ENCODE data around the gene LYSMD3. TPM values are rescaled to one million over a fixed set of nuclear protein-coding genes. Genes with fewer than 3 reads are reported as not detected.

Gene LYSMD3
- total and polyA plus RNA-seq, 9 of the 15 experiments (the other 6 are each of a cell fraction or from before 2014, with no cell fraction given): 9.5 to 42.3 (median 20.7) TPM

GRCh38 chr5:90503596-90503995 is 25.8 kb downstream of the LYSMD3 start:
- BruUV-seq (replicated peaks): no TSS peak
- Histone ChIP-seq H2AFZ (ENCODE audit: low read depth, low read length) (no peak overlapping the region), H3K9me3 (replicated peaks; ENCODE audit: control insufficient read depth, insufficient read depth, low read depth, low read length) (no peaks in the 10 kb centered on the region), H4K20me1 (replicated peaks; ENCODE audit: control insufficient read depth, insufficient read depth, low read length) (no peaks in the 10 kb centered on the region), H3K36me3 (ENCODE audit: control insufficient read depth, insufficient read depth, low read length) (peaks cover 60% of the 10 kb centered on the region), H3K27me3 (ENCODE audit: control insufficient read depth in 2 of 2, insufficient read depth in 2 of 2, low read length in 2 of 2) (no peaks in the 10 kb centered on the region), H3K4me1 (replicated peaks in 1 of 2; ENCODE audit: control insufficient read depth in 2 of 2, insufficient read depth in 2 of 2, low read length in 2 of 2) (no peaks in the 10 kb centered on the region), H3K27ac (ENCODE audit: extremely low read depth, low read depth, low read length) (no peak overlapping the region), H3K79me2 (ENCODE audit: control insufficient read depth, insufficient read depth, low read length) (no peaks in the 10 kb centered on the region), H3K9me1 (ENCODE audit: control insufficient read depth, insufficient read depth, low read length) (no peaks in the 10 kb centered on the region), H3K9ac (ENCODE audit: insufficient read depth in 1 of 2, low read depth in 2 of 2, low read length in 2 of 2) (no peak overlapping the region), H3K4me3 (no peak overlapping the region), H3K4me2 (ENCODE audit: insufficient read depth, low read length) (no peak overlapping the region)
- intact Hi-C loops (cut with micrococcal nuclease) (no loop called here), in situ Hi-C loops (cut with MboI) (no loop called here)
- POLR2A ChIA-PET: interaction anchor here (0.7 kb wide), 1 partner anchor 94 kb away, joined by 4 read pairs; the partner anchor contains the start of gene CETN3
- CTCF ChIA-PET (ENCODE audit: low intra/inter-chr PET ratio): no interaction called here
- FAIRE-seq (no peak), ATAC-seq (no peak), DNase-seq (ENCODE audit: extremely low read depth in 1 of 4, low spot score in 3 of 4) (no peak)
- 77% methylated on average over 1 of the region's 1 CpG for WGBS (ENCODE audit: insufficient coverage, low coverage, missing lambda C conversion rate)
- no peak for TF ChIP-seq YY1 (IDR thresholded peaks at IDR 0.05; ENCODE audit: borderline replicate concordance in 1 of 3, control insufficient read depth in 1 of 3, extremely low read depth in 1 of 3, insufficient read depth in 3 of 3, insufficient read length in 1 of 3, insufficient replicate concordance in 2 of 3, low read depth in 1 of 3, low read length in 2 of 3)
- no peak for TF ChIP-seq ZFX (CRISPR knock-in tag; IDR thresholded peaks at IDR 0.05)
- no peak for TF ChIP-seq HOMEZ (CRISPR knock-in tag; IDR thresholded peaks at IDR 0.05)
- no peak for TF ChIP-seq PHB2 (IDR thresholded peaks at IDR 0.05; ENCODE audit: low read depth)
- TF ChIP-seq EGR1 (conservative IDR thresholded peaks at IDR 0.05): no peak
- no peak for TF ChIP-seq ZNF586 (CRISPR knock-in tag; conservative IDR thresholded peaks at IDR 0.05)

Data from K562 (cell line).